DOHH2 (cell line): Measurements from ENCODE around the gene PTH.

Experiments used
- CTCF ChIP-seq: fragments of 200-600 bp; sonication (generic); IDR thresholded peaks from one replicate; pipeline ENCODE4 v1.5.1; 2014; ENCODE audit warnings: antibody characterized with exemption, mild to moderate bottlenecking, low read depth, low read length; ENCODE audit not compliant: poor library complexity, severe bottlenecking
- EZH2phosphoT487 ChIP-seq: fragments of 200-600 bp; sonication (generic); IDR thresholded peaks from 2 replicates; pipeline ENCODE4 v1.6.1; 2017; ENCODE audit warnings: borderline replicate concordance, mild to moderate bottlenecking, antibody characterized with exemption, low read length, moderate library complexity, mixed read lengths

GRCh38 chr11:13445588-13445987 is 50.2 kb downstream of the PTH start:
- no peak for TF ChIP-seq CTCF
- TF ChIP-seq EZH2phosphoT487 = no peak
